LNCaP clone FGC (cell line): ENCODE results near the gene CALD1.

Source experiments
- DNase-seq: peaks from one replicate; pipeline ENCODE4 v3.0.0-alpha.2; 2011; ENCODE audit warnings: low read depth
- H3K4me3 ChIP-seq: 2 replicates; pipeline ENCODE4 v1.5.1; 2011; ENCODE audit warnings: mild to moderate bottlenecking, low read depth, low read length, control low read depth
- CTCF ChIP-seq: IDR thresholded peaks from 2 replicates; pipeline ENCODE4 v1.5.1; 2012; ENCODE audit warnings: mild to moderate bottlenecking; ENCODE audit not compliant: control insufficient read depth, insufficient read depth; ENCODE audit errors: extremely low read depth

The CALD1 gene

GRCh38 chr7:134931487-134931886, 152.1 kb downstream of the CALD1 start:
- no peak overlapping the region for H3K4me3 ChIP-seq
- no peak for DNase-seq
- TF ChIP-seq CTCF = no peak

- no peak overlapping the region for H3K4me3 ChIP-seq
- no peak for TF ChIP-seq CTCF
- no peak for DNase-seq
These were observed 153.4 kb downstream of the CALD1 start for GRCh38 chr7:134932707-134933370.

GRCh38 chr7:134933460-134934068, 154.1 kb downstream of the CALD1 start:
- H3K4me3 ChIP-seq = no peak overlapping the region
- TF ChIP-seq CTCF = no peak
- DNase-seq = no peak

GRCh38 chr7:134935701-134936100, 156.3 kb downstream of the CALD1 start:
- no peak for DNase-seq
- no peak for TF ChIP-seq CTCF
- H3K4me3 ChIP-seq = no peak overlapping the region

- TF ChIP-seq CTCF = no peak
- H3K4me3 ChIP-seq = no peak overlapping the region
- DNase-seq = no peak
These were observed 157.6 kb downstream of the CALD1 start for GRCh38 chr7:134936893-134937510.

- no peak for TF ChIP-seq CTCF
- DNase-seq = no peak
- no peak overlapping the region for H3K4me3 ChIP-seq
These were observed 158.7 kb downstream of the CALD1 start for GRCh38 chr7:134938141-134938540.
